PC-9 (cell line): ENCODE measurements around the gene PTPN22. TPM values are rescaled to one million over a fixed set of nuclear protein-coding genes. Genes with fewer than 3 reads are reported as not detected.

Experiments used
- BruUV-seq: library from RNA; stranded (reverse); fragments of 400-500 nt; replicated peaks from 2 replicates; lab custom pipeline; 2021; lab: Mats Ljungman, UMichigan
- CTCF ChIA-PET: fragments of 300-600 bp; sonication (Branson Sonifier 250); formaldehyde crosslinking; loops from one replicate; lab custom pipeline; 2022; ENCODE audit warnings: antibody characterized with exemption; lab: Charles Lee
- POLR2A ChIA-PET: fragments of 300-600 bp; sonication (Branson Sonifier 250); formaldehyde crosslinking; loops from one replicate; lab custom pipeline; 2022; ENCODE audit warnings: antibody characterized with exemption; ENCODE audit not compliant: unreplicated experiment; lab: Charles Lee
- DNase-seq, 2 experiments: peaks; one replicate each; pipeline versions ENCODE4 v3.0.0 to v3.0.0-alpha.2; 2015 to 2022; ENCODE audit warnings: mixed read lengths in 1 of 2
- H2AFZ ChIP-seq: fragments of 200-600 bp; sonication (generic); 2 replicates; pipeline ENCODE4 v1.8.1; 2017; ENCODE audit warnings: antibody characterized with exemption
- H3F3A ChIP-seq: fragments of 200-600 bp; sonication (generic); 2 replicates; pipeline ENCODE4 v1.8.1; 2017; ENCODE audit warnings: antibody characterized with exemption, mild to moderate bottlenecking, low read depth; ENCODE audit not compliant: insufficient read depth
- H3K27ac ChIP-seq: fragments of 200-600 bp; sonication (generic); 2 replicates; pipeline ENCODE4 v1.6.1; 2016; ENCODE audit warnings: mixed run types
- H3K27me3 ChIP-seq: fragments of 200-600 bp; sonication (generic); 2 replicates; pipeline ENCODE4 v1.6.1; 2016; ENCODE audit warnings: low read depth, mixed run types; ENCODE audit not compliant: insufficient read depth
- H3K36me3 ChIP-seq: fragments of 200-600 bp; sonication (generic); 2 replicates; pipeline ENCODE4 v1.6.1; 2016; ENCODE audit warnings: low read depth, mixed run types
- H3K4me1 ChIP-seq: fragments of 200-600 bp; sonication (generic); replicated peaks from 2 replicates; pipeline ENCODE4 v1.6.1; 2016; ENCODE audit warnings: mixed run types; ENCODE audit not compliant: insufficient read depth
- H3K4me2 ChIP-seq: fragments of 200-600 bp; sonication (generic); 2 replicates; pipeline ENCODE4 v1.6.1; 2017; ENCODE audit warnings: mixed run types
- H3K4me3 ChIP-seq: fragments of 200-600 bp; sonication (generic); 2 replicates; pipeline ENCODE4 v1.6.1; 2016; ENCODE audit warnings: mixed run types
- H3K79me2 ChIP-seq: fragments of 200-600 bp; sonication (generic); 2 replicates; pipeline ENCODE4 v1.6.1; 2017; ENCODE audit warnings: low read depth, mixed run types
- H3K9me2 ChIP-seq: fragments of 200-600 bp; sonication (generic); 2 replicates; pipeline ENCODE4 v1.8.1; 2017; ENCODE audit warnings: mild to moderate bottlenecking; ENCODE audit not compliant: insufficient read depth
- H3K9me3 ChIP-seq: fragments of 200-600 bp; sonication (generic); 2 replicates; pipeline ENCODE4 v1.8.1; 2016; ENCODE audit warnings: low read depth; ENCODE audit not compliant: insufficient read depth
- H4K20me1 ChIP-seq: fragments of 200-600 bp; sonication (generic); 2 replicates; pipeline ENCODE4 v1.8.1; 2017; ENCODE audit not compliant: insufficient read depth
- CTCF ChIP-seq: fragments of 200-600 bp; sonication (generic); conservative IDR thresholded peaks from 2 replicates; pipeline ENCODE4 v1.6.1; 2017; ENCODE audit warnings: mixed run types, antibody characterized with exemption, mild to moderate bottlenecking, moderate library complexity
- EZH2 ChIP-seq: fragments of 200-600 bp; sonication (generic); IDR thresholded peaks from 2 replicates; pipeline ENCODE4 v1.8.0; 2017; ENCODE audit warnings: antibody characterized with exemption, low read depth
- intact Hi-C: fragments of 100-400 bp; cut with micrococcal nuclease; formaldehyde crosslinking; loops from one replicate; pipeline ENCODE4 v1.10.0; 2022; ENCODE audit not compliant: unreplicated experiment
- total RNA-seq: library from RNA; stranded (reverse); gene quantifications from 2 replicates; pipeline ENCODE4 v1.2.3, GENCODE V29; 2021

The PTPN22 gene
- total RNA-seq, 1 experiment from 2014 or later = 0.11 TPM

GRCh38 chr1:113813218-113813617 is 58.3 kb downstream of the PTPN22 start:
- H3K4me2 ChIP-seq = peak overlapping the region; percentile 79
- no peaks in the 10 kb centered on the region for H3K9me2 ChIP-seq
- H3K79me2 ChIP-seq = peaks cover 38% of the 10 kb centered on the region
- H3K9me3 ChIP-seq = no peaks in the 10 kb centered on the region
- BruUV-seq = no TSS peak
- no peak overlapping the region for H3K4me3 ChIP-seq
- no peak for DNase-seq
- H3F3A ChIP-seq = peaks cover 3% of the 10 kb centered on the region; the same call in 1 of the 2 replicates
- peak overlapping the region; percentile 24; the same call in 1 of the 2 replicates for H2AFZ ChIP-seq
- intact Hi-C loops = loop anchor here (2.0 kb wide), 1 partner anchor 54 kb away; the partner anchor contains the start of gene PHTF1
- CTCF ChIA-PET = no interaction called here
- TF ChIP-seq CTCF = no peak
- no peak for TF ChIP-seq EZH2
- POLR2A ChIA-PET = no interaction called here
- no peaks in the 10 kb centered on the region for H3K27me3 ChIP-seq
- peaks cover 4% of the 10 kb centered on the region for H4K20me1 ChIP-seq
- H3K27ac ChIP-seq = no peak overlapping the region
- peaks cover 5% of the 10 kb centered on the region; the same call in 1 of the 2 replicates for H3K36me3 ChIP-seq
- H3K4me1 ChIP-seq = peaks cover 32% of the 10 kb centered on the region

GRCh38 chr1:113812661-113813135 is 58.8 kb downstream of the PTPN22 start:
- intact Hi-C loops = loop anchor here (1.0 to 2.0 kb wide), 3 partner anchors 54 to 117 kb away; partner anchors contain the start of genes DCLRE1B, HIPK1 and PHTF1
- Histone ChIP-seq H3K79me2 (peaks cover 43% of the 10 kb centered on the region), H3K4me3 (peak overlapping the region; percentile 72), H3K27ac (peak overlapping the region; percentile 23), H4K20me1 (peaks cover 4% of the 10 kb centered on the region), H3K4me1 (peaks cover 32% of the 10 kb centered on the region), H3K36me3 (peaks cover 5% of the 10 kb centered on the region; the same call in 1 of the 2 replicates), H2AFZ (peak overlapping the region; percentile 93), H3K4me2 (peak overlapping the region; percentile 79), H3K27me3 (no peaks in the 10 kb centered on the region), H3K9me2 (no peaks in the 10 kb centered on the region), H3F3A (peaks cover 3% of the 10 kb centered on the region; the same call in 1 of the 2 replicates), H3K9me3 (no peaks in the 10 kb centered on the region)
- no peak for TF ChIP-seq CTCF
- TF ChIP-seq EZH2 = no peak
- BruUV-seq = TSS peak; percentile 99
- POLR2A ChIA-PET = interaction anchor here (0.5 to 0.9 kb wide), 8 partner anchors 45 to 1413 kb away, joined by 3 to 18 read pairs (median 4); partner anchors contain the start of genes PHTF1 and PPM1J
- no peak for DNase-seq
- CTCF ChIA-PET = no interaction called here

GRCh38 chr1:113811888-113812660 is 59.4 kb downstream of the PTPN22 start, which contains the start of gene RSBN1:
Gene RSBN1, minus strand, starts transcription at chr1:113812476. Its CDS starts 64 bp downstream, at chr1:113812412.
- H4K20me1 ChIP-seq = peaks cover 4% of the 10 kb centered on the region
- peak within 1 kb of the TSS; percentile 93 for H2AFZ ChIP-seq
- peak within 1 kb of the TSS; percentile 23 for H3K27ac ChIP-seq
- peak within 1 kb of the TSS; percentile 72 for H3K4me3 ChIP-seq
- TF ChIP-seq CTCF (no peak), EZH2 (no peak)
- peak; percentile 98 to 99 for DNase-seq
- no peaks in the 10 kb centered on the region for H3K9me3 ChIP-seq
- H3K79me2 ChIP-seq = peaks cover 49% of the 10 kb centered on the region
- BruUV-seq = no TSS peak
- peaks cover 32% of the 10 kb centered on the region for H3K4me1 ChIP-seq
- ChIA-PET POLR2A (interaction anchor here (0.5 to 0.9 kb wide), 10 partner anchors 10 to 1412 kb away, joined by 3 to 23 read pairs (median 5); partner anchors contain the start of genes PHTF1 and PPM1J), CTCF (no interaction called here)
- intact Hi-C loops = loop anchor here (1.0 to 2.0 kb wide), 3 partner anchors 53 to 117 kb away; partner anchors contain the start of genes DCLRE1B, HIPK1 and PHTF1
- H3F3A ChIP-seq = peaks cover 3% of the 10 kb centered on the region; the same call in 1 of the 2 replicates
- peaks cover 5% of the 10 kb centered on the region; the same call in 1 of the 2 replicates for H3K36me3 ChIP-seq
- H3K9me2 ChIP-seq = no peaks in the 10 kb centered on the region
- H3K27me3 ChIP-seq = no peaks in the 10 kb centered on the region
- peak within 1 kb of the TSS; percentile 79 for H3K4me2 ChIP-seq
